Thyroid gland (tissue), 4 donors: ENCODE results near the gene EGFL8. TPM values are rescaled to one million over a fixed set of nuclear protein-coding genes. Genes with fewer than 3 reads are reported as not detected.
A peak's percentile ranks its signal among the peaks of the same experiment; 100 is the strongest.

Experiments used
- DNase-seq, 2 donors: peaks; one replicate each; pipeline ENCODE4 v3.0.0-alpha.2; 2019
- H3K27ac ChIP-seq, 3 donors: fragments of 200-600 bp; sonication (generic); 1 replicate in 2 of 3; 2 replicates in 1 of 3; pipeline ENCODE4 v1.5.1; 2016 to 2019; ENCODE audit warnings: mild to moderate bottlenecking in 1 of 3, moderate library complexity in 1 of 3
- H3K27me3 ChIP-seq: fragments of 200-600 bp; sonication (generic); one replicate; pipeline ENCODE4 v1.5.1; 2019
- H3K36me3 ChIP-seq, 2 donors: fragments of 200-600 bp; sonication (generic); one replicate each; pipeline ENCODE4 v1.5.1; 2016 to 2019
- H3K4me1 ChIP-seq, 2 donors: fragments of 200-600 bp; sonication (generic); one replicate each; pipeline ENCODE4 v1.5.1; 2017 to 2019
- H3K4me3 ChIP-seq, 3 donors: fragments of 200-600 bp; sonication (generic); replicated peaks in 1 of 3; 1 replicate in 2 of 3; 2 replicates in 1 of 3; pipeline ENCODE4 v1.5.1; 2016; ENCODE audit warnings: mild to moderate bottlenecking in 1 of 3
- H3K9me3 ChIP-seq: fragments of 200-600 bp; sonication (generic); one replicate; pipeline ENCODE4 v1.5.1; 2017
- CTCF ChIP-seq, 6 experiments: fragments of 200-600 bp in 3 of 6; fragments of 450-650 bp in 3 of 6; sonication (generic) in 3 of 6; IDR thresholded peaks; one replicate each; pipeline ENCODE4 v1.5.1; 2016 to 2019; ENCODE audit warnings: antibody characterized with exemption in 6 of 6, mild to moderate bottlenecking in 2 of 6, inconsistent platforms in 1 of 6, moderate library complexity in 1 of 6
- POLR2A ChIP-seq, 2 donors: fragments of 450-650 bp; IDR thresholded peaks; one replicate each; pipeline ENCODE4 v1.6.1; 2017; ENCODE audit warnings: antibody characterized with exemption in 2 of 2, mild to moderate bottlenecking in 2 of 2, moderate library complexity in 1 of 2
- WGBS, 2 donors: methylation state at CpG; one replicate each; pipeline ENCODE4 v1.1.5; 2017; 5-methylcytosine and 5-hydroxymethylcytosine counted together
- intact Hi-C: fragments of 100-400 bp; cut with DNase I; formaldehyde crosslinking; loops from one replicate; pipeline ENCODE4 v1.15.1; 2023
- total RNA-seq, 4 donors: library from RNA; depleted of rRNA; stranded (reverse); fragments of >200 nt; gene quantifications; one replicate each; pipeline ENCODE4 v1.2.3, GENCODE V29; 2016

Gene EGFL8
- total RNA-seq, 4 donors from 2014 or later, result 2.3 to 9.8 (median 6.5) TPM

GRCh38 chr6:32188381-32189068 lies 24.1 kb downstream of the EGFL8 start:
- WGBS, 2 donors, result 18 to 22% methylated on average over 8 to 13 of the region's 13 CpGs
- no peak for TF ChIP-seq CTCF (IDR thresholded peaks at IDR 0.05)

DNA sequence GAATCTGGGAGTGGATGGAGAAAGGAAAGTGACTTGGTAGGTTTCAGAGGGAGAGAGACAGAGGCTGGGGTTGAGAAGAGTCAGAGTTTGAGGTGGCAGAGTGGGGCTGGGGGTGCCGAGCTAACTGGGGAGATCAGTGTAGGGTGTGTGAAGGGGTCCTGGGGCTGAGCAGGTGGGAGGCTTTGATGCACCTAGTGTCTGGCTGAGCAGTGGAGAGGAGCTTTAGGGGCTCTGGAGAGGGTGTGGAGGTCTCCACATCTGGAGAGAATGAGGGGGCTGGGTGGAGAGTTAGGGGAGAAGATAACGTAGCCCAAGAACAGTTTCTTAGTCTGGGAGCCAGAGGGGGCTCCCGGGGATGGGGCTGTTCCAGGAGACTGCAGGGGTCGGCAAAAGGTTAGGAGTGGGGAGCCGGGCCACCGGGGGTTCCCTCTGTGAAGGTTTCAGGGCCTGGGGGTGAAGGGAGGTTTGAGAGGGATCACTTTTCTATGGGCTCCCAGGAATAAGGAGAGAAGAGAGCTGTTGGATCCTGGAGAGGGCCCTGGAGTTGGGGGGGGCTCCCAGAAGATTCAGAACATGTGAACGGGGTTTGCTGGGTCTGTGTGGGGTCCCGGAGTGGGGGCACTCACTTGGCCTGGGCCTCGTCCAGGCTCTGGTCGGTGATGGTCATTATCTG lies 24.8 kb downstream of the EGFL8 start:
- no peaks in the 10 kb centered on the region for H3K27me3 ChIP-seq
- no peak for TF ChIP-seq POLR2A (IDR thresholded peaks at IDR 0.05)
- no peak for TF ChIP-seq CTCF (IDR thresholded peaks at IDR 0.05)
- H3K4me3 ChIP-seq, result peak overlapping the region; percentile 27 to 64 (median 40)
- H3K4me1 ChIP-seq, result peaks cover 27 to 62% of the 10 kb centered on the region in 2 donors
- peaks cover 6 to 13% of the 10 kb centered on the region in 2 donors for H3K36me3 ChIP-seq
- intact Hi-C loops, result no loop called here
- DNase-seq, result peak in 1 of 2 donors; percentile 20
- 1 to 2% methylated on average over 7 to 10 of the region's 10 CpGs for WGBS, 2 donors
- H3K27ac ChIP-seq, result peak overlapping the region; percentile 97 to 99 (median 98)
- no peaks in the 10 kb centered on the region for H3K9me3 ChIP-seq

More at GRCh38 chr6:32188381-32189068, 24.1 kb downstream of the EGFL8 start:
- peak overlapping the region; percentile 27 to 64 (median 40) for H3K4me3 ChIP-seq
- intact Hi-C loops, result no loop called here
- H3K9me3 ChIP-seq, result no peaks in the 10 kb centered on the region
- peak overlapping the region; percentile 97 to 99 (median 98) for H3K27ac ChIP-seq
- no peaks in the 10 kb centered on the region for H3K27me3 ChIP-seq
- DNase-seq, result peak; percentile 22 to 27
- peaks cover 32 to 68% of the 10 kb centered on the region in 2 donors for H3K4me1 ChIP-seq
- H3K36me3 ChIP-seq, result peaks cover 6 to 13% of the 10 kb centered on the region in 2 donors

DNA sequence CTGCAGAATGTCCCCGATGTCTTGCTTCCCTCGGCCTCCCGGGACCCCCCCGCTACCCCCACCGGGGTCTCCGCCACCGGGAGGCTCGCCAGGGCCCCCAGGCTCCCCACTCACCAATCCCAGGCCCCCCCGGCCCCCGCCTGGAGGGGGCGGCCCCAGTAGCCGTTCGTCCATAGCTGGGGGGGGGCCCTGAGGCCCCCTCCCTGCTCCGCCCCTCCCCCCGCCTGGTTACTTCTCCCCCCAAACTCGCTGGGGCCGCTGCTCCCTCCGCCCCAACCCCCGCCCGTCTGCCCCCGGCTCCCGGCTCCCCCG lies 25.3 kb downstream of the EGFL8 start:
- intact Hi-C loops, result no loop called here
- Histone ChIP-seq H3K4me1 (peaks cover 24 to 60% of the 10 kb centered on the region in 2 donors), H3K9me3 (no peaks in the 10 kb centered on the region), H3K27ac (peak overlapping the region; percentile 97 to 99 (median 98)), H3K36me3 (peaks cover 6 to 13% of the 10 kb centered on the region in 2 donors), H3K27me3 (no peaks in the 10 kb centered on the region), H3K4me3 (peak overlapping the region; percentile 27 to 64 (median 40))
- TF ChIP-seq POLR2A (IDR thresholded peaks at IDR 0.05) (no peak), CTCF (IDR thresholded peaks at IDR 0.05) (no peak)
- DNase-seq, result no peak
- WGBS, 2 donors, result 20% methylated on average over 1 of the region's 23 CpGs; no CpG with 5 or more reads in 1 of the 2 donors

DNA sequence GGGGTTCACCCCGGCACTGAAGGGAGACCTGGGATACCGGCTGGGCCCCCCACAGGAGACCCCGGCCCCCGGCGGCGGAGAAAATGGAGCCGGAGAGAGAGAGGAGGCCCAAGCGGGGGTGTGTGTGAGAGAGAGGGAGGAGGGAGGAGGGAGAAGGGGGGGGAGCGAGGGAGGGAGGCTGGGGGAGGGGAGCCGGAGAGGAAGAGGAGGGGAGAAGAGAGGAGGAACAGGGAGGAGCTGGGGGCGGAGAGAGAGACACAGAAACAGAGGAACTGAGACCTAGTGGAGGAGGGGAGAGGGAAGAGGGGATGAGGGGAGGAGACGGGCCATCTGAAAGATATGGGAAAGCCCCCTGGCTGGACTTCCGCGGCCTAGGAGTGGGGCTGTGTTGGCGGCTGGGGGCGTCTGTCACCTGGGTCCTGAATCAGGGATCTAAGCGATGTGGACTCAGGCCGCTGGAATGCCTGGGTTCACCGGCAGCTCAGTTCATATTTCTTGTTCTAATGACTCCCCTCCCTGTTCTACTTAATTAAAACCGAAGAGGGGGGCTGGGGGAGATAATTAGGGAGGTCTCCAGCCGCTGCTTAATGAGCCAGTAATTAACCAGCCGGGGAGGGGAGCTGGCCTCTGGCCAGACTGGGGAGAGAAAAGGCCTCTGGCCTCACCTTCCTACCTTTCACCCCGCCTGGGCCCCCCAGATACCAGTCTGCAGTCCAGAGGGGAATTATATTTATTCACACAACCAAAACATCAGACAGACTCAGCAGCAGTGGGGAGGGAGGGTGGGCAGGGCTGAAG lies 25.9 kb downstream of the EGFL8 start, which contains the start of gene PBX2:
PBX2 (minus strand) TSS at position 149 of the 798 bp plus-strand sequence. CDS start 287 bp downstream, outside the sequence.
- intact Hi-C loops, result no loop called here
- TF ChIP-seq CTCF (IDR thresholded peaks at IDR 0.05) (no peak), POLR2A (IDR thresholded peaks at IDR 0.05) (peak in 1 of 2 donors; percentile 86)

More for the DNA sequence above, 25.9 kb downstream of the EGFL8 start, which contains the start of gene PBX2:
- 2% methylated on average over 17 to 23 of the region's 23 CpGs for WGBS, 2 donors
- H3K36me3 ChIP-seq, result peaks cover 6 to 13% of the 10 kb centered on the region in 2 donors
- peak; percentile 96 for DNase-seq
- H3K4me1 ChIP-seq, result peaks cover 29 to 60% of the 10 kb centered on the region in 2 donors
- H3K27ac ChIP-seq, result peak within 1 kb of the TSS; percentile 97 to 99 (median 98)
- no peaks in the 10 kb centered on the region for H3K27me3 ChIP-seq
- H3K4me3 ChIP-seq, result peak within 1 kb of the TSS; percentile 40 to 64 (median 40)
- H3K9me3 ChIP-seq, result no peaks in the 10 kb centered on the region
